Measurements from ENCODE around the gene ERBB3. TPM values are rescaled to one million over a fixed set of nuclear protein-coding genes. Genes with fewer than 3 reads are reported as not detected.
A peak's percentile ranks its signal among the peaks of the same experiment; 100 is the strongest.

Gene ERBB3
- 1.4 and 1.5 TPM in 2 replicates for polyA plus RNA-seq (2012; rRNA removed)
- polyA plus RNA-seq (2012; cell fraction: cytosol; rRNA removed) = 1.1 and 1.2 TPM in 2 replicates
- 0.99 and 1.1 TPM in 2 replicates for polyA plus RNA-seq (2012; cell fraction: nucleus; rRNA removed)

DNA sequence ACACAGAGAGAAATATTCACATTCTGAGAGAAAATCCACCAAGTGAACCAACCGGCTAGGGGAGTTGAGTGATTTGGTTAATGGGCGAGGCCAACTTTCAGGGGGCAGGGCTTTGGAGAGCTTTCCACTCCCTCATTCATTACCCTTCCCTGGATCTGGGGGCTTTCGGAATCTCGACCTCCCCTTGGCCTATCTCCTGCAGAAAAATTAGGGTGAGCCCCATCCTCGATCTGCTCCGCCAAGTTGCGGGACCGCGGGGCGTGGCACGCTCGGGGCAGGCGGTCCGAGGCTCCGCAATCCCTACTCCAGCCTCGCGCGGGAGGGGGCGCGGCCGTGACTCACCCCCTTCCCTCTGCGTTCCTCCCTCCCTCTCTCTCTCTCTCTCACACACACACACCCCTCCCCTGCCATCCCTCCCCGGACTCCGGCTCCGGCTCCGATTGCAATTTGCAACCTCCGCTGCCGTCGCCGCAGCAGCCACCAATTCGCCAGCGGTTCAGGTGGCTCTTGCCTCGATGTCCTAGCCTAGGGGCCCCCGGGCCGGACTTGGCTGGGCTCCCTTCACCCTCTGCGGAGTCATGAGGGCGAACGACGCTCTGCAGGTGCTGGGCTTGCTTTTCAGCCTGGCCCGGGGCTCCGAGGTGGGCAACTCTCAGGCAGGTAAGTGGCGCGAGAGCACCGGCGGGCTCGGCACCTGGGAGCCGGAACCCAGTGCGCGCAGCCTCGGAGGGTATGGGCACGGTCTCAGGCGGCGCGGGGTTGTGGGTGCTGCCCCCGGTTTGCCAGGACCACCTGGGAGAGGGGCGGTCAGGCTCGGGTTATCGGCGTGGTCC lies at the start of gene ERBB3:
ERBB3 (plus strand) TSS at position 443 of the 833 bp plus-strand sequence; CDS start at position 579, 136 bp downstream.
- WGBS (ENCODE audit: low lambda C conversion rate) = 9% methylated on average over 52 of the region's 59 CpGs
- H3K4me1 ChIP-seq (ENCODE audit: control insufficient read depth in 1 of 2, insufficient read depth in 2 of 2, low read depth in 1 of 2, low read length in 1 of 2) = peaks cover 0 to 6% of the 10 kb centered on the region in 2 experiments; a peak in 1 of 4 replicates
- ChIA-PET POLR2A (interaction anchor here (0.6 to 3.2 kb wide), 3 partner anchors 24 to 38 kb away, joined by 3 to 15 read pairs (median 3); partner anchors contain the start of genes PA2G4 and ZC3H10), CTCF (interaction anchor here (0.8 to 3.4 kb wide), 21 partner anchors 10 to 551 kb away, joined by 3 to 13 read pairs (median 4); partner anchors contain the start of genes SMARCC2 and ZC3H10)
- no peaks in the 10 kb centered on the region for H3K27me3 ChIP-seq (ENCODE audit: insufficient read depth)
- DNase-seq = peak; percentile 84
- H3K79me2 ChIP-seq (ENCODE audit: insufficient read depth) = no peaks in the 10 kb centered on the region
- H3K27ac ChIP-seq (ENCODE audit: low read depth in 2 of 2, low read length in 1 of 2) = peak within 1 kb of the TSS; percentile 36 to 55
- H3K9ac ChIP-seq = peak within 1 kb of the TSS; percentile 42; the same call in 1 of the 2 replicates
- H4K20me1 ChIP-seq (ENCODE audit: insufficient read depth) = no peaks in the 10 kb centered on the region
- H3K9me3 ChIP-seq = no peaks in the 10 kb centered on the region
- peak within 1 kb of the TSS; percentile 53 to 71 for H3K4me3 ChIP-seq (ENCODE audit: low read depth in 2 of 2, low read length in 1 of 2)
- no peaks in the 10 kb centered on the region for H3K36me3 ChIP-seq (replicated peaks in 1 of 2; ENCODE audit: control insufficient read depth in 1 of 2, insufficient read depth in 2 of 2, low read length in 1 of 2)
- H3K4me2 ChIP-seq = peak within 1 kb of the TSS; percentile 97
- H2AFZ ChIP-seq (ENCODE audit: low read depth) = peak within 1 kb of the TSS; percentile 94
- no peak for TF ChIP-seq RAD21 (IDR thresholded peaks at IDR 0.05; ENCODE audit: low read length)
- no peak for TF ChIP-seq TCF12 (IDR thresholded peaks at IDR 0.05)
- TF ChIP-seq RCOR1 (IDR thresholded peaks at IDR 0.05; ENCODE audit: low read length) = no peak
- no peak for TF ChIP-seq RXRA (IDR thresholded peaks at IDR 0.05; ENCODE audit: borderline replicate concordance, low read depth)
- TF ChIP-seq, protein P1, sequence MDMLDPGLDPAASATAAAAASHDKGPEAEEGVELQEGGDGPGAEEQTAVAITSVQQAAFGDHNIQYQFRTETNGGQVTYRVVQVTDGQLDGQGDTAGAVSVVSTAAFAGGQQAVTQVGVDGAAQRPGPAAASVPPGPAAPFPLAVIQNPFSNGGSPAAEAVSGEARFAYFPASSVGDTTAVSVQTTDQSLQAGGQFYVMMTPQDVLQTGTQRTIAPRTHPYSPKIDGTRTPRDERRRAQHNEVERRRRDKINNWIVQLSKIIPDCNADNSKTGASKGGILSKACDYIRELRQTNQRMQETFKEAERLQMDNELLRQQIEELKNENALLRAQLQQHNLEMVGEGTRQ (IDR thresholded peaks at IDR 0.05; ENCODE audit: borderline replicate concordance, low read depth, low read length) = no peak
- no peak for TF ChIP-seq GABPA (IDR thresholded peaks at IDR 0.05; ENCODE audit: low read depth)
- peak; percentile 69 for TF ChIP-seq MAX (IDR thresholded peaks at IDR 0.05; ENCODE audit: low read depth)
- TF ChIP-seq EP300 (IDR thresholded peaks at IDR 0.05; ENCODE audit: borderline replicate concordance in 1 of 2, low read depth in 1 of 2, low read length in 1 of 2) = no peak
- no peak for TF ChIP-seq YY1 (IDR thresholded peaks at IDR 0.05; ENCODE audit: low read depth)
- no peak for TF ChIP-seq TEAD4 (IDR thresholded peaks at IDR 0.05; ENCODE audit: borderline replicate concordance, insufficient read depth)
- no peak for TF ChIP-seq USF1 (IDR thresholded peaks at IDR 0.05; ENCODE audit: borderline replicate concordance, low read depth)
- TF ChIP-seq CHD2 (IDR thresholded peaks at IDR 0.05; ENCODE audit: low read length, partially characterized antibody) = no peak
- no peak for TF ChIP-seq NRF1 (IDR thresholded peaks at IDR 0.05; ENCODE audit: low read depth, low read length)
- TF ChIP-seq TAF1 (IDR thresholded peaks at IDR 0.05; ENCODE audit: borderline replicate concordance, low read depth, low read length) = no peak
- peak; percentile 86 for TF ChIP-seq FOSL2 (IDR thresholded peaks at IDR 0.05; ENCODE audit: borderline replicate concordance, low read depth)
- TF ChIP-seq, protein P2, sequence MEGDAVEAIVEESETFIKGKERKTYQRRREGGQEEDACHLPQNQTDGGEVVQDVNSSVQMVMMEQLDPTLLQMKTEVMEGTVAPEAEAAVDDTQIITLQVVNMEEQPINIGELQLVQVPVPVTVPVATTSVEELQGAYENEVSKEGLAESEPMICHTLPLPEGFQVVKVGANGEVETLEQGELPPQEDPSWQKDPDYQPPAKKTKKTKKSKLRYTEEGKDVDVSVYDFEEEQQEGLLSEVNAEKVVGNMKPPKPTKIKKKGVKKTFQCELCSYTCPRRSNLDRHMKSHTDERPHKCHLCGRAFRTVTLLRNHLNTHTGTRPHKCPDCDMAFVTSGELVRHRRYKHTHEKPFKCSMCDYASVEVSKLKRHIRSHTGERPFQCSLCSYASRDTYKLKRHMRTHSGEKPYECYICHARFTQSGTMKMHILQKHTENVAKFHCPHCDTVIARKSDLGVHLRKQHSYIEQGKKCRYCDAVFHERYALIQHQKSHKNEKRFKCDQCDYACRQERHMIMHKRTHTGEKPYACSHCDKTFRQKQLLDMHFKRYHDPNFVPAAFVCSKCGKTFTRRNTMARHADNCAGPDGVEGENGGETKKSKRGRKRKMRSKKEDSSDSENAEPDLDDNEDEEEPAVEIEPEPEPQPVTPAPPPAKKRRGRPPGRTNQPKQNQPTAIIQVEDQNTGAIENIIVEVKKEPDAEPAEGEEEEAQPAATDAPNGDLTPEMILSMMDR (IDR thresholded peaks at IDR 0.05) = peak; percentile 6; the same call in 1 of the 2 replicates
- no peak for TF ChIP-seq SMC3 (IDR thresholded peaks at IDR 0.05; ENCODE audit: low read depth, low read length)
- TF ChIP-seq JUND (IDR thresholded peaks at IDR 0.05) = no peak; the same call in 1 of the 2 replicates
- no peak for TF ChIP-seq IRF3 (IDR thresholded peaks at IDR 0.05; ENCODE audit: low read depth, low read length)
- TF ChIP-seq FOXJ3 (CRISPR knock-in tag; IDR thresholded peaks at IDR 0.05) = no peak
- TF ChIP-seq SIN3A (IDR thresholded peaks at IDR 0.05; ENCODE audit: borderline replicate concordance, low read depth, low read length) = 0 out of 2 replicates have a peak, but pooled peaks have one; percentile 63
- no peak for TF ChIP-seq NFIC (IDR thresholded peaks at IDR 0.05; ENCODE audit: borderline replicate concordance)
- peaks cover 12% of the 10 kb centered on the region for H3F3A ChIP-seq (replicated peaks; ENCODE audit: insufficient read depth)
- no peaks in the 10 kb centered on the region for H3K9me2 ChIP-seq

All from SK-N-SH (cell line).